ENCODE measurements around the gene STKLD1. TPM values are rescaled to one million over a fixed set of nuclear protein-coding genes. Genes with fewer than 3 reads are reported as not detected.

The STKLD1 gene
- total RNA-seq, 1 donor: 0.72 TPM

- Histone ChIP-seq H3K27me3 (ENCODE audit: insufficient read depth, low read length) (no peaks in the 10 kb centered on the region), H2AFZ (ENCODE audit: low read length) (no peak overlapping the region), H3K4me1 (ENCODE audit: insufficient read depth, low read length) (peaks cover 10% of the 10 kb centered on the region), H3K4me2 (ENCODE audit: insufficient read depth, low read length) (peak overlapping the region; percentile 14), H4K20me1 (ENCODE audit: insufficient read depth, low read length) (peaks cover 11% of the 10 kb centered on the region), H3K79me2 (ENCODE audit: insufficient read depth, low read length) (no peaks in the 10 kb centered on the region), H3K9me3 (ENCODE audit: low read depth, low read length) (no peaks in the 10 kb centered on the region), H3K4me3 (ENCODE audit: insufficient read depth, low read length) (no peak overlapping the region), H3K27ac (ENCODE audit: low read depth, low read length) (peak overlapping the region; percentile 24), H3K36me3 (ENCODE audit: insufficient read depth, low read length) (peaks cover 29% of the 10 kb centered on the region)
- peak; percentile 93 for DNase-seq (ENCODE audit: insufficient read length, low spot score, missing footprints)
- TF ChIP-seq, protein P1, sequence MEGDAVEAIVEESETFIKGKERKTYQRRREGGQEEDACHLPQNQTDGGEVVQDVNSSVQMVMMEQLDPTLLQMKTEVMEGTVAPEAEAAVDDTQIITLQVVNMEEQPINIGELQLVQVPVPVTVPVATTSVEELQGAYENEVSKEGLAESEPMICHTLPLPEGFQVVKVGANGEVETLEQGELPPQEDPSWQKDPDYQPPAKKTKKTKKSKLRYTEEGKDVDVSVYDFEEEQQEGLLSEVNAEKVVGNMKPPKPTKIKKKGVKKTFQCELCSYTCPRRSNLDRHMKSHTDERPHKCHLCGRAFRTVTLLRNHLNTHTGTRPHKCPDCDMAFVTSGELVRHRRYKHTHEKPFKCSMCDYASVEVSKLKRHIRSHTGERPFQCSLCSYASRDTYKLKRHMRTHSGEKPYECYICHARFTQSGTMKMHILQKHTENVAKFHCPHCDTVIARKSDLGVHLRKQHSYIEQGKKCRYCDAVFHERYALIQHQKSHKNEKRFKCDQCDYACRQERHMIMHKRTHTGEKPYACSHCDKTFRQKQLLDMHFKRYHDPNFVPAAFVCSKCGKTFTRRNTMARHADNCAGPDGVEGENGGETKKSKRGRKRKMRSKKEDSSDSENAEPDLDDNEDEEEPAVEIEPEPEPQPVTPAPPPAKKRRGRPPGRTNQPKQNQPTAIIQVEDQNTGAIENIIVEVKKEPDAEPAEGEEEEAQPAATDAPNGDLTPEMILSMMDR (IDR thresholded peaks at IDR 0.05; ENCODE audit: extremely low read depth, low read depth, low read length): no peak
Observed at GRCh38 chr9:133405508-133406438, 29.6 kb downstream of the STKLD1 start.

DNA sequence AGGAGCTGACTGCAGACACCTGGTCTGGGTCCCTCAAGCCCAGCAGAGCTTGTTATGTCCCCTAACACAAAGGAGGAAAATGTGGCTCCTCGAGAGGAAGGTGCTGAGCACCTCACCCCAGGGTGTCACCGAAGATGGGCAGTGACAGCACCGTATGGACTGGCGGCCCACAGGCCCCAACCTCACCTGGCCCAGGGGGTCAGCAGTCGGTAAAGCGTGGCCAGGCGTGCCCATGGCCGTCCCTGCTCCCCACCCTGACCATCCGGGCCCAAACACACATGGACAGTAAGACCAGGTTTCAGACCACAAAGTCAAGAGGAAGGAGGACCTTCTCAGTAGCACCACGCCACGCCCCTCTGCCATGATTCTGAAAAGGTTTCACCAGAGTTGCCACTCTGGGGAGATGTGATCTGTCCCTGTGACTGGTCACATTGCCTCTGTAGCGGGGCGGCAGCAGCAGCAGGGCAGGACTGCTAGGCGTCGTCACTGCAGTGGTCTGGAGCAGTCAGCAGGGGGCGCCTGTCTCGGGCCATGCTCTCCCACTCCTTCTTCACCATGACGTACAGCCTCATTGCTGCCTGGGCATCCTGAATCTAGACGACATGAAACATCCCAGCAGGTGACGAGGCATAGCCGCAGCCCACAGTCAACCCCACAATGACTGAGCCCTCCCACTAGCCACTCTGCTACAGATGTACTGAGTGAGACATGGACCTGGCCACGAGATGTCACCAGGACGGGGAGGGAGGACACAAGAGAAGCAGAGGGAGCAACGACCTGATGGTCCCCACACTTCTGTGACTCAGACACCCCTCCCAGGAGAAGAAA is 30.5 kb downstream of the STKLD1 start:
- no peak overlapping the region for H2AFZ ChIP-seq (ENCODE audit: low read length)
- H3K27me3 ChIP-seq (ENCODE audit: insufficient read depth, low read length): no peaks in the 10 kb centered on the region
- no peak overlapping the region for H3K27ac ChIP-seq (ENCODE audit: low read depth, low read length)
- no peak overlapping the region for H3K4me2 ChIP-seq (ENCODE audit: insufficient read depth, low read length)
- H3K4me1 ChIP-seq (ENCODE audit: insufficient read depth, low read length): peaks cover 10% of the 10 kb centered on the region
- peaks cover 3% of the 10 kb centered on the region for H3K79me2 ChIP-seq (ENCODE audit: insufficient read depth, low read length)
- no peak overlapping the region for H3K4me3 ChIP-seq (ENCODE audit: insufficient read depth, low read length)
- peak; percentile 98 for DNase-seq (ENCODE audit: insufficient read length, low spot score, missing footprints)
- peaks cover 35% of the 10 kb centered on the region for H3K36me3 ChIP-seq (ENCODE audit: insufficient read depth, low read length)
- no peaks in the 10 kb centered on the region for H3K9me3 ChIP-seq (ENCODE audit: low read depth, low read length)
- TF ChIP-seq, protein P1 (IDR thresholded peaks at IDR 0.05; ENCODE audit: extremely low read depth, low read depth, low read length): peak; percentile 90
- H4K20me1 ChIP-seq (ENCODE audit: insufficient read depth, low read length): peaks cover 11% of the 10 kb centered on the region

GRCh38 chr9:133408042-133408441 is 31.9 kb downstream of the STKLD1 start:
- H2AFZ ChIP-seq (ENCODE audit: low read length): no peak overlapping the region
- no peak for DNase-seq (ENCODE audit: insufficient read length, low spot score, missing footprints)
- H4K20me1 ChIP-seq (ENCODE audit: insufficient read depth, low read length): peaks cover 13% of the 10 kb centered on the region
- no peak overlapping the region for H3K27ac ChIP-seq (ENCODE audit: low read depth, low read length)
- H3K27me3 ChIP-seq (ENCODE audit: insufficient read depth, low read length): no peaks in the 10 kb centered on the region
- H3K79me2 ChIP-seq (ENCODE audit: insufficient read depth, low read length): peaks cover 8% of the 10 kb centered on the region
- H3K4me2 ChIP-seq (ENCODE audit: insufficient read depth, low read length): no peak overlapping the region
- H3K4me1 ChIP-seq (ENCODE audit: insufficient read depth, low read length): peaks cover 10% of the 10 kb centered on the region
- H3K4me3 ChIP-seq (ENCODE audit: insufficient read depth, low read length): no peak overlapping the region
- no peaks in the 10 kb centered on the region for H3K9me3 ChIP-seq (ENCODE audit: low read depth, low read length)
- TF ChIP-seq, protein P1 (IDR thresholded peaks at IDR 0.05; ENCODE audit: extremely low read depth, low read depth, low read length): no peak
- H3K36me3 ChIP-seq (ENCODE audit: insufficient read depth, low read length): peaks cover 43% of the 10 kb centered on the region
